ENCODE results near the gene LRBA.

GRCh38 chr4:150495550-150495949 is 519.5 kb downstream of the LRBA start:
- TF ChIP-seq, protein P1, sequence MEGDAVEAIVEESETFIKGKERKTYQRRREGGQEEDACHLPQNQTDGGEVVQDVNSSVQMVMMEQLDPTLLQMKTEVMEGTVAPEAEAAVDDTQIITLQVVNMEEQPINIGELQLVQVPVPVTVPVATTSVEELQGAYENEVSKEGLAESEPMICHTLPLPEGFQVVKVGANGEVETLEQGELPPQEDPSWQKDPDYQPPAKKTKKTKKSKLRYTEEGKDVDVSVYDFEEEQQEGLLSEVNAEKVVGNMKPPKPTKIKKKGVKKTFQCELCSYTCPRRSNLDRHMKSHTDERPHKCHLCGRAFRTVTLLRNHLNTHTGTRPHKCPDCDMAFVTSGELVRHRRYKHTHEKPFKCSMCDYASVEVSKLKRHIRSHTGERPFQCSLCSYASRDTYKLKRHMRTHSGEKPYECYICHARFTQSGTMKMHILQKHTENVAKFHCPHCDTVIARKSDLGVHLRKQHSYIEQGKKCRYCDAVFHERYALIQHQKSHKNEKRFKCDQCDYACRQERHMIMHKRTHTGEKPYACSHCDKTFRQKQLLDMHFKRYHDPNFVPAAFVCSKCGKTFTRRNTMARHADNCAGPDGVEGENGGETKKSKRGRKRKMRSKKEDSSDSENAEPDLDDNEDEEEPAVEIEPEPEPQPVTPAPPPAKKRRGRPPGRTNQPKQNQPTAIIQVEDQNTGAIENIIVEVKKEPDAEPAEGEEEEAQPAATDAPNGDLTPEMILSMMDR (IDR thresholded peaks at IDR 0.05; ENCODE audit: low read depth, low read length, poor library complexity, severe bottlenecking), result no peak
- TF ChIP-seq EZH2phosphoT487 (IDR thresholded peaks at IDR 0.05; ENCODE audit: borderline replicate concordance, low read length), result no peak
